ENCODE data around the gene HNRNPDL. TPM values are rescaled to one million over a fixed set of nuclear protein-coding genes. Genes with fewer than 3 reads are reported as not detected.
"Not testable (repeated sequence)": the region's sequence is repeated elsewhere in the genome, so short reads cannot be mapped to it uniquely, and the experiment has no call there.

Gene HNRNPDL
- total and polyA plus RNA-seq, 2 donors (not counting 1 experiment from before 2014, with no cell fraction given): 296 to 370 TPM

DNA sequence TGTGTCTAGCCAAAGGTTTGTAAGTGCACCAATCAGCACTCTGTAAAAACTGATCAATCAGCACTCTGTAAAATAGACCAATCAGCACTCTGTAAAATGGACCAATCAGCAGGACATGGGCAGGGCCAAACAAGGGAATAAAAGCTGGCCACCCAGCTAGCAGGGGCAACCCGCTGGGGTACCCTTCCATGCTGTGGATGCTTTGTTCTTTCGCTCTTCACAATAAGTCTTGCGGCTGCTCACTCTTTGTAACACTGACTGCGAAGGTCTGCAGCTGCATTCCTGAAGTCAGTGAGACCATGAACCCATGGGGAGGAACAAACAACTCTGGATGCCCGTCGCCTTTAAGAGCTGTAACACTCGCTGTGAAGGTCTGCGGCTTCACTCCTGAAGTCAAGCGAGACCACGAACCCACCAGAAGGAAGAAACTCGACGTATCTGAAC, 14.3 kb downstream of the HNRNPDL start:
- Histone ChIP-seq H4K20me1 (ENCODE audit: control insufficient read depth, insufficient read depth, low read length, poor library complexity, severe bottlenecking) (no peaks in the 10 kb centered on the region), H3K36me3 (replicated peaks in 1 of 2; ENCODE audit: control extremely low read depth in 1 of 2, control insufficient read depth in 1 of 2, extremely low read depth in 1 of 2, insufficient read depth in 2 of 2, low read length in 1 of 2) (no peaks in the 10 kb centered on the region), H3K4me1 (ENCODE audit: control insufficient read depth in 2 of 2, insufficient read depth in 2 of 2, low read length in 2 of 2) (peaks cover 9 to 11% of the 10 kb centered on the region in 2 donors), H2AFZ (ENCODE audit: insufficient read depth, low read depth, low read length, poor library complexity, severe bottlenecking) (peak overlapping the region; percentile 40), H3K4me2 (replicated peaks; ENCODE audit: low read depth, low read length, poor library complexity, severe bottlenecking) (peak overlapping the region; percentile 59), H3K79me2 (ENCODE audit: control insufficient read depth, insufficient read depth, low read length) (no peaks in the 10 kb centered on the region), H3K9me3 (ENCODE audit: control extremely low read depth in 1 of 3, control insufficient read depth in 2 of 3, insufficient read depth in 1 of 3, low read length in 2 of 3) (peaks cover 0 to 6% (median 0%) of the 10 kb centered on the region in 3 donors), H3K27me3 (replicated peaks in 1 of 4; ENCODE audit: control extremely low read depth in 1 of 4, control insufficient read depth in 3 of 4, insufficient read depth in 4 of 4, low read length in 3 of 4) (peaks cover 0 to 4% (median 0%) of the 10 kb centered on the region in 4 experiments), H3K9ac (ENCODE audit: low read length) (peak overlapping the region; percentile 4), H3K27ac (ENCODE audit: low read length in 2 of 2) (no peak overlapping the region), H3K4me3 (ENCODE audit: control extremely low read depth in 1 of 5, extremely low read depth in 1 of 5, insufficient read depth in 1 of 5, low read depth in 2 of 5, low read length in 4 of 5) (peak overlapping the region in 3 of 5 experiments; percentile 1 to 30 (median 18))
- H3K9me3 Mint-ChIP-seq (ENCODE audit: insufficient read depth): no peaks in the 10 kb centered on the region
- intact Hi-C loops (cut with micrococcal nuclease): no loop called here
- peak overlapping the region; percentile 10 for H3K27ac Mint-ChIP-seq
- H3K4me1 Mint-ChIP-seq: peaks cover 16% of the 10 kb centered on the region
- TF ChIP-seq, protein P1, sequence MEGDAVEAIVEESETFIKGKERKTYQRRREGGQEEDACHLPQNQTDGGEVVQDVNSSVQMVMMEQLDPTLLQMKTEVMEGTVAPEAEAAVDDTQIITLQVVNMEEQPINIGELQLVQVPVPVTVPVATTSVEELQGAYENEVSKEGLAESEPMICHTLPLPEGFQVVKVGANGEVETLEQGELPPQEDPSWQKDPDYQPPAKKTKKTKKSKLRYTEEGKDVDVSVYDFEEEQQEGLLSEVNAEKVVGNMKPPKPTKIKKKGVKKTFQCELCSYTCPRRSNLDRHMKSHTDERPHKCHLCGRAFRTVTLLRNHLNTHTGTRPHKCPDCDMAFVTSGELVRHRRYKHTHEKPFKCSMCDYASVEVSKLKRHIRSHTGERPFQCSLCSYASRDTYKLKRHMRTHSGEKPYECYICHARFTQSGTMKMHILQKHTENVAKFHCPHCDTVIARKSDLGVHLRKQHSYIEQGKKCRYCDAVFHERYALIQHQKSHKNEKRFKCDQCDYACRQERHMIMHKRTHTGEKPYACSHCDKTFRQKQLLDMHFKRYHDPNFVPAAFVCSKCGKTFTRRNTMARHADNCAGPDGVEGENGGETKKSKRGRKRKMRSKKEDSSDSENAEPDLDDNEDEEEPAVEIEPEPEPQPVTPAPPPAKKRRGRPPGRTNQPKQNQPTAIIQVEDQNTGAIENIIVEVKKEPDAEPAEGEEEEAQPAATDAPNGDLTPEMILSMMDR (IDR thresholded peaks at IDR 0.05): no peak
- no peak for TF ChIP-seq EZH2 (IDR thresholded peaks at IDR 0.05; ENCODE audit: borderline replicate concordance, insufficient read depth, low read depth, low read length, poor library complexity, severe bottlenecking)
- peak; percentile 45 for DNase-seq
- H3K4me3 Mint-ChIP-seq: peak overlapping the region; percentile 79
- ChIA-PET POLR2A (no interaction called here), CTCF (interaction anchor here (0.6 to 2.7 kb wide), 2 partner anchors 13 to 1470 kb away, joined by 3 to 11 read pairs; no protein-coding TSS in a partner anchor)
- WGBS (ENCODE audit: insufficient coverage): 27% methylated on average over 12 of the region's 12 CpGs
- peaks cover 3% of the 10 kb centered on the region for H3K27me3 Mint-ChIP-seq
- peak; percentile 54 for ATAC-seq (ENCODE audit: low read depth)

DNA sequence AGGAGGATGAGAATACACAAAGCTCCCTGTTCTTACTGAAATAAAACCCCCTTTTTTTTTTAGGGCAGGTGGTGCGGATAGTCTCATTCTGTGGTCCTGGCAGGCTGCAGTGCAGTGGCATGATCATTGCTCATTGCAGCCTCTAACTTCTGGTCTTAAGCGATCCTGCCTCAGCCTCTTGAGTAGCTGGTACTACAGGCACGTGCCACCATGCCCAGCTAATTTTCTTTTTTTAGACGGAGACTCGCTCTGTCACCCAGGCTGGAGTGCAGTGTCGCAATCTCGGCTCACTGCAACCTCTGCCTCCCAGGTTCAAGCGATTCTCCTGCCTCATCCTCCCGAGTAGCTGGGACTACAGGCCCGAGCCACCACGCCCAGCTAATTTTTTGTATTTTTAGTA, 15.2 kb downstream of the HNRNPDL start:
- H3K9me3 ChIP-seq (ENCODE audit: control extremely low read depth in 1 of 3, control insufficient read depth in 2 of 3, insufficient read depth in 1 of 3, low read length in 2 of 3); H3K36me3 ChIP-seq (replicated peaks in 1 of 2; ENCODE audit: control extremely low read depth in 1 of 2, control insufficient read depth in 1 of 2, extremely low read depth in 1 of 2, insufficient read depth in 2 of 2, low read length in 1 of 2); intact Hi-C loops (cut with micrococcal nuclease); H3K27me3 Mint-ChIP-seq; H3K27ac ChIP-seq (ENCODE audit: low read length in 2 of 2); DNase-seq; H3K27ac Mint-ChIP-seq; H3K9me3 Mint-ChIP-seq (ENCODE audit: insufficient read depth); H3K4me3 ChIP-seq (ENCODE audit: control extremely low read depth in 1 of 5, extremely low read depth in 1 of 5, insufficient read depth in 1 of 5, low read depth in 2 of 5, low read length in 4 of 5); H3K9ac ChIP-seq (ENCODE audit: low read length); H4K20me1 ChIP-seq (ENCODE audit: control insufficient read depth, insufficient read depth, low read length, poor library complexity, severe bottlenecking); H3K4me3 Mint-ChIP-seq; H3K79me2 ChIP-seq (ENCODE audit: control insufficient read depth, insufficient read depth, low read length); H3K27me3 ChIP-seq (replicated peaks in 1 of 4; ENCODE audit: control extremely low read depth in 1 of 4, control insufficient read depth in 3 of 4, insufficient read depth in 4 of 4, low read length in 3 of 4); H3K4me2 ChIP-seq (replicated peaks; ENCODE audit: low read depth, low read length, poor library complexity, severe bottlenecking); H2AFZ ChIP-seq (ENCODE audit: insufficient read depth, low read depth, low read length, poor library complexity, severe bottlenecking); ATAC-seq (ENCODE audit: low read depth): not testable (repeated sequence)
- peaks cover 16% of the 10 kb centered on the region for H3K4me1 Mint-ChIP-seq
- WGBS (ENCODE audit: insufficient coverage): 97% methylated on average over 9 of the region's 11 CpGs
- CTCF ChIA-PET: interaction anchor here (0.6 to 2.7 kb wide), 2 partner anchors 14 to 1469 kb away, joined by 3 to 11 read pairs; no protein-coding TSS in a partner anchor
- H3K4me1 ChIP-seq (ENCODE audit: control insufficient read depth in 2 of 2, insufficient read depth in 2 of 2, low read length in 2 of 2): peaks cover 9 to 11% of the 10 kb centered on the region in 2 donors
- POLR2A ChIA-PET: interaction anchor here (0.6 kb wide), 1 partner anchor 50 kb away, joined by 4 read pairs; no protein-coding TSS in a partner anchor

Measured in B cell (primary cell).